SK-MEL-5 (cell line): Measurements from ENCODE around the gene FAM163B. TPM values are rescaled to one million over a fixed set of nuclear protein-coding genes. Genes with fewer than 3 reads are reported as not detected.

Experiments
- DNase-seq: peaks from one replicate; pipeline ENCODE4 v3.0.0-alpha.2; 2016; ENCODE audit warnings: low read depth, low spot score
- in situ Hi-C: cut with HindIII; loops from 2 replicates; pipeline ENCODE4 v1.10.0; 2016; ENCODE audit warnings: low sequenced_read_pairs, high pct_unique_total_duplicates, low pct_unique_long_range_greater_than_20kb
- total RNA-seq: library from RNA; depleted of rRNA; stranded (reverse); fragments of >200 nt; shearing (Covaris generic); gene quantifications from 2 replicates; pipeline ENCODE4 v1.2.3, GENCODE V29; 2014

Gene FAM163B
- total RNA-seq, 1 experiment from 2014 or later, result not detected

- in situ Hi-C loops, result no loop called here
Observed at GRCh38 chr9:133553973-133554713, 55.0 kb downstream of the FAM163B start.

DNA sequence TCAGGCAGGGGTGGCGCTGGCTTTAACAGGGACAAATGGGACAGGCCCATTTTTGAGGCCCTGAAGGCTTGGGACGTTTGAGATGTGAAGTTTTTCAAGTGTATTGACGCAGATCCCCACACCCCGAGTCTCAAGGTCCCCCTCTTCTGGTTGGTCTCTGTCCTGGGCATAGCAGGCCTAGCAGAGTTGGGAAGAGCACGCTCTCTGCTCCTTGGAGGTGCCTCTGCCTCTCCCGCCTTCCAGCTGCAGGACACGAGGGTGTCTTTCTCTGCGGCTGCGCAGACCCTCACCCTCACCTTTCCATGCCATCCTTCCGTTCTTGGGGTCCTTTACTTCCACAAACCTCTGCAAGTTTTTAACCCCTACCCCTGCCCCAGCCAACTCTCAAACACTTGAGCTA is 56.1 kb downstream of the FAM163B start:
- in situ Hi-C loops, result no loop called here

More at GRCh38 chr9:133553973-133554713, 55.0 kb downstream of the FAM163B start:
- DNase-seq, result no peak

DNA sequence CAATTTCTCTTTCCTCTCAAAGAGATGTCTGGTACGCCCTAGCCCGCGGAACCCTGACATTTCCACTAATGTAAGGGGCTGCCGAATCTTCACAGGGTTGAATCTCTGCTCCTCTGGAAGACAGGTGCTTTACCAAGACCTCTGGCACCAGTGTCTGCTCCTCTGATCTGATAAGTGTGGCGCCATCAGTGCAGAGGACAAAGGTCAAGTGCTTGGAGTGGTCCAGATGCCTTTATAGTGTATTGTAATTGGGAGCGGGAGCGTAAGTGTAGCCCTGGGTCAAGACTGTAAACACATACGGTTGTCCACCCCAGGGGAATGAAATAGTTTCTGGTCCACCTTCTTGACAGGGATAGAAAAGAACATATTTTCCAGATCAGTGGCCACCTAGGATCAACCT is 57.0 kb downstream of the FAM163B start:
- no peak for DNase-seq
- in situ Hi-C loops, result no loop called here

More for the DNA sequence above, 56.1 kb downstream of the FAM163B start:
- DNase-seq, result no peak

DNA sequence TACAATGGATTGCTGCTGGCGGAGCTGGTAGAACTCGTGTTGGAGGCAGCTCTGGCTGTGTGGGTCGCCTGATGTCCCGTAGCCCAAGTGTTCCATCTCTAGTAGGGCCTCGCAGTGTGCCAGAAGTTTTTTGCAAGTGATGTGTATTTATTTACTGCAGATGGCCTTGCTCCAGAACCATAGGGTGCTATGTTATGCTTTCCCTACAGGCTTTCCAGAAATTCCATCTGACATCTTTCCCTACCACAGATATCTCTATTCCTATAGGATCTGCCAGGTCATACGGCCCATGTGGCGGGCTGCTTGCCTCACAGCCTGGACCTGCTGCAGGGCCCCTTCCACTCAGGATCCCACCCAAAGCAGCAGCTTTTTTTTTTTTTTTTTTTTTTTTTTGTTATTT is 57.7 kb downstream of the FAM163B start:
- no peak for DNase-seq
- in situ Hi-C loops, result no loop called here

GRCh38 chr9:133547116-133547515 is 62.1 kb downstream of the FAM163B start:
- in situ Hi-C loops, result no loop called here

GRCh38 chr9:133546287-133546680 is 62.9 kb downstream of the FAM163B start:
- DNase-seq, result no peak
- in situ Hi-C loops, result no loop called here

More at GRCh38 chr9:133547116-133547515, 62.1 kb downstream of the FAM163B start:
- DNase-seq, result no peak

- in situ Hi-C loops, result no loop called here
- DNase-seq, result no peak
Observed at GRCh38 chr9:133545494-133546286, 63.5 kb downstream of the FAM163B start.

DNA sequence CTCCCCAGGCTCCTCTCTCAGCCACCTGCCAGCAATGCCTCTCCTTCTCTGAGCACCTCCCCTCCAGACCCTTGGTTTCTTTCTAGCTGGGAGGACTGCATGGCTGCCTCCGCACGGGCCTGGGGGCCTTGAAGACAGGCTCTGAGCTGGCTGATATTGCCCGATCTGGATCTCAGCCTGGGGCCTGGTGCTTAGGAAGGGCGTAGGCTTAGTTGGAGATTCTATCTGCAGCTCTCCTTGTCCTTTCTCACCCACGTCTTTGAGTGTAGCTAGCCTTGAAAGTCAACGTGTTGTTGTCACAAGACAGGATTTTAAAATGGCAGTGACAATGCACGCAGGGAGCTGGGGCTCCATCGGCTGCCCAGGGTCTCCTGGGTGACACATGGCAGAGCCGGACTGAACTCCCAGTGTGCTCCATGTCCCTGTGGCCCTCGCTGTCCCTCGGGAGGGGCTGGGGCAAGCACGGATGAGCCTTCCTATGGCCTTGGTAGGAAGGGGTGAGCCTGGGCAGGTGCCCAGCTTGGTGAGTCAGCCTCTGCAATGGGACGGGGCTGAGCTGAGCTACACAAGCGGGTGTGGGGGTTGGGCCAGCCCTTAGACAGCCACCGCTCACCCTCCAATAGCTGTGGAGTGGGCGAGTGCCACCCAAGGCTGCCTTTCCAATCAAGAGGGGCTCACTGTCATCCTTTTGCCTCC is 65.3 kb downstream of the FAM163B start:
- no peak for DNase-seq
- in situ Hi-C loops, result no loop called here

DNA sequence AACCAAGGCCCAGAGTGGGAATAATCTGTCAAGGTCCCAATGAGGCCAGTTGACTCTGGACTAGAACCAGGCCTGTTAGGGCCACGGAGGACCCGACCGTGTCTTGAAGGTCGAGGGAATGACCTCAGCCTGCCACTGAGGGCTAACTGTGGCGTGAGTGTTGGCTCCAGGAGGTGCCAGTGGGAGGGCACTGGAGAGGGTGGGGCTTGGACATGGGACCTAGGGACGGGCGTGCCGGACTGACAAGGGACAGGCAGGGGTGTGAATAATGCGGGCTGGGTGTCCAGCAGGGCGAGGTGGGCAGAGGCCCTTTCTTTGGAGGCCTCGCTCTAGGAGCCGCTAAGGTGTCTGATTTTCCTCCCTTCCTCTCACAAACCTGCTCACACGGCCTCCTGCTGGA is 67.2 kb downstream of the FAM163B start:
- in situ Hi-C loops, result no loop called here
- DNase-seq, result no peak

- in situ Hi-C loops, result no loop called here
- DNase-seq, result no peak
Observed at GRCh38 chr9:133540698-133541025, 68.5 kb downstream of the FAM163B start.

DNA sequence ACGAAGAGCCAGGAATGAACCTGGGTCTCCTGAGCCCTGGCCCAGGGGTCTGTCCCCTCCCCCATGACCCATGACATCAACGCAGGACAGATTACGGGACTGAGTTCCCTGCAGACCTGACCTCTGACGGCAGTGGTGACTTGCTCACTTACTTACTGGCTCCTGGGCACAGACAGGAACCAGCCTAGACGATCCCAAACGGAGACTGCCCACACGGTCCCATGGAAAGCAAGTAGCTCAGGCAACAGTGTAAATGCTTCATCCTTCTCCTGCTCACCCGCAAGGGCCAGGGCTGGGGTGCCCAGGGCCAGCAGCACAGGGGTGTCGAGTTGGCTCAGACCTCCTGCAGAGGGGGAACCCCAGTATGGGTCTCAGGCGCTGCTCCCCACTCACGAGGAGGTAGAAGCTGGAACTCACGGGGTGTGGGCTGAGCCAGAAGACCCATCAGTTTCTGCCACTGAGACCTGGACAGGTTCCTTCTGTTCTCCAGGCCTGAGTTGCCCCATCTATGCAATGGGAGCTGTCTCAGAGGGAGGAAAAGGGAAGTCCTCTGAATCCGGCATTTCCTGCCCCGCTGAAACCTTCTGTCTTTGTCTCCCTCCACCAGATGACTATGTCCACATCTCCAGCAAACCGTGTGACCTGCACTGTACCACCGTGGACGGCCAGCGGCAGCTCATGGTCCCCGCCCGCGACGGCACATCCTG is 69.0 kb downstream of the FAM163B start:
- in situ Hi-C loops, result no loop called here
- DNase-seq, result no peak

DNA sequence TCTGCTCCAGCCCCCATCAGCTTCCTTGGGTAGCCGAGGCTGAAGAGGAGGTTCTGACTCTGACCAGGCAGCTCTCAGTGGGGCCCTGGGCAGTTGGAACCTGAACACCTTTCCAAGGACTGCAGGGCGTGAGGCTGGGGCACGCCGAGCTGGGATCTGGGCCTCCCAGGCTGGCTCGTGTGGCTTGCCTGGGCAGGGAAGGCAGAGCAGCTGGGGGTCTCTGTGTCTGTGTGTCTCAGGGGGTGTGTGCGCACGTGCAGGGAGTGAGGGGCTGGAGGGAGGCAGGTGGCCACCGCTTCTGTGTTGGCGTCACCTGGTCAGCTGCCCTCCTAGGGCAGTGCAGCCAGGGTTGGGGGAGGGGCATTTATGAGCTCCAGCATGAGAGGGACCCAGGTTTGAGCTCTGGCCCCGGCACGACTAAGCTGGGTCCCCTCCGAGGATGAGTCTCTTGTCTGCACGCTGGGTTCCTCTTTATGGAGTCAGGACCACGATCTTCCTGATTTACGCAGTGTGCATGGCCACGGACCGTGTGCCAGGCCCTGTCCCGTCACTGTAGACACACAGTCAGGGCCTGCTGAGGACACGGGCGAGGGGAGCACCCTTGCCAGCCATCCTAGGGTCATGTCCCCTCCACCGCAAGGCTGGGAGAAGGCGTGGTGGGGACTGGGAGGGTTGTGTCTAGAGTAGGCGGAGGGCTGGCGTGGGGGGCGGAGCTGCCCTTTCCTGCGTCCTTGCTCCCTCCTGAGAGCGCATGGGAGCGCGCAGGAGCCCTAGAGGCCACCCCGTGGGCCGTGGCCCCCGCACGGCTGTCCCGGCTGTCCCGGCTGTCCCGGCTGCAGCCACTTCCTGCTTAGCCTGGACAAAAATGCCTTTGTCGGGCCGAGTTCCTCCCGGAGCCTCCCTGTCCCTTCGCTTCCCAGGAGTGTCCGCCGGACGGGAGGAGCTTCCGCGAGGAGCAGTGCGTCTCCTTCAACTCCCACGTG is 70.0 kb downstream of the FAM163B start:
- DNase-seq, result peak; percentile 49
- in situ Hi-C loops, result no loop called here

GRCh38 chr9:133538176-133538575 is 71.0 kb downstream of the FAM163B start:
- DNase-seq, result no peak
- in situ Hi-C loops, result no loop called here

- in situ Hi-C loops, result no loop called here
Observed at GRCh38 chr9:133537257-133537656, 71.9 kb downstream of the FAM163B start.

GRCh38 chr9:133536536-133536935 is 72.7 kb downstream of the FAM163B start:
- in situ Hi-C loops, result no loop called here
- DNase-seq, result no peak

More at GRCh38 chr9:133537257-133537656, 71.9 kb downstream of the FAM163B start:
- DNase-seq, result no peak

DNA sequence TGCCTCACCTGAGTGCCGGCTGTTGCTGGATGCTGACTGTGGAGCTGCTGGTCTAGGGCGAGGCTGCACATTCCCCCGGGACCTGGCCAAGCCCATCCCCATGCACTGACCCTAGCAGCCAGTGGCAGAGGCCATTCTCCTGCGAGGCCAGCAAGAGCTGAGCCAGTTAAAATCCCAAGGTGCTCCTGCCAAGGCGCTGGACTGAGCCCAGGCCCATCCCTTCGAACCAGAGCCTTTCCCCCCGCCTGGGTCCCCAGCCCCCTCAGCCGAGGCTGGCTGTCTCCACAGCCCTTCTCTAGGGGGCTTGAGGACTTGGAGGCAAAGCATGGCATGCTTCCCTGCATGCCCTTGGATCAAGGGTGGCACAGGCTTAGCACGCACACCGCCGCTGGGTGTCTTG is 73.1 kb downstream of the FAM163B start:
- in situ Hi-C loops, result no loop called here
- DNase-seq, result no peak
